Measurements from ENCODE around the gene NRG3. TPM values are rescaled to one million over a fixed set of nuclear protein-coding genes. Genes with fewer than 3 reads are reported as not detected.

NRG3 gene
- total and polyA plus RNA-seq, 2 of the 4 experiments (the other 2 are of a cell fraction) = not detected

DNA sequence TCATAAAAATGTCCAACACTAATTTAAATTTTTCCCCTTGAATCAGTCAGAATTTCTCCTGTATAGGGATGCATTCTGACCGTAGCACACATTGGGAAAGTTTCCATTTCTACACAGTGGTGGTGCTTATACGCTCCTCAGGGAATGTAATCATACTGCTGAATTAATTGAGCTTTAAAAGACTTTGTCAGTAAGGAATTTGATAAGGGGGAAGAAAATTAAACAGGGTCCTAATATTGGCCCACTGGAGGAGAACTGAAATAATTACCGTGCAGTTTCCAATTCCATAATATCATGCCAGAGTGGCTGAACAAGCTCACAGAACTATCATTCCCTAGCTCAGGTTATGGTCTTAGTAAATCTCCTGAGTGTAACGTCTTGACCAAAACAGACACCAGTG lies 1041.9 kb downstream of the NRG3 start:
- H2BK5ac ChIP-seq (ENCODE audit: low read depth, low read length, poor library complexity, severe bottlenecking) = no peak overlapping the region
- intact Hi-C loops (cut with micrococcal nuclease) (no loop called here), dilution Hi-C loops (cut with HindIII; ENCODE audit: low sequenced_read_pairs, unreplicated experiment) (no loop called here), in situ Hi-C loops (cut with MboI; ENCODE audit: low sequenced_read_pairs) (no loop called here)
- no peak overlapping the region for H4K5ac ChIP-seq (ENCODE audit: low read depth, low read length)
- H3K14ac ChIP-seq (replicated peaks; ENCODE audit: low read depth, low read length) = no peak overlapping the region
- no peak overlapping the region for H3K18ac ChIP-seq (ENCODE audit: low read depth, low read length)
- H2BK120ac ChIP-seq (ENCODE audit: low read depth, low read length) = no peak overlapping the region
- no peak overlapping the region for H3K4ac ChIP-seq (ENCODE audit: low read depth, low read length)
- no peak overlapping the region for H3K4me3 ChIP-seq (ENCODE audit: insufficient read depth, low read depth, low read length)
- H3K9me3 ChIP-seq (ENCODE audit: control insufficient read depth, insufficient read depth, low read length) = no peaks in the 10 kb centered on the region
- no peak overlapping the region for H3K23ac ChIP-seq (ENCODE audit: low read depth, low read length)
- TF ChIP-seq RCOR1 (IDR thresholded peaks at IDR 0.05; ENCODE audit: insufficient replicate concordance, low read length) = no peak
- no peak for TF ChIP-seq RFX5 (IDR thresholded peaks at IDR 0.05; ENCODE audit: low read depth, low read length)
- TF ChIP-seq, protein P1, sequence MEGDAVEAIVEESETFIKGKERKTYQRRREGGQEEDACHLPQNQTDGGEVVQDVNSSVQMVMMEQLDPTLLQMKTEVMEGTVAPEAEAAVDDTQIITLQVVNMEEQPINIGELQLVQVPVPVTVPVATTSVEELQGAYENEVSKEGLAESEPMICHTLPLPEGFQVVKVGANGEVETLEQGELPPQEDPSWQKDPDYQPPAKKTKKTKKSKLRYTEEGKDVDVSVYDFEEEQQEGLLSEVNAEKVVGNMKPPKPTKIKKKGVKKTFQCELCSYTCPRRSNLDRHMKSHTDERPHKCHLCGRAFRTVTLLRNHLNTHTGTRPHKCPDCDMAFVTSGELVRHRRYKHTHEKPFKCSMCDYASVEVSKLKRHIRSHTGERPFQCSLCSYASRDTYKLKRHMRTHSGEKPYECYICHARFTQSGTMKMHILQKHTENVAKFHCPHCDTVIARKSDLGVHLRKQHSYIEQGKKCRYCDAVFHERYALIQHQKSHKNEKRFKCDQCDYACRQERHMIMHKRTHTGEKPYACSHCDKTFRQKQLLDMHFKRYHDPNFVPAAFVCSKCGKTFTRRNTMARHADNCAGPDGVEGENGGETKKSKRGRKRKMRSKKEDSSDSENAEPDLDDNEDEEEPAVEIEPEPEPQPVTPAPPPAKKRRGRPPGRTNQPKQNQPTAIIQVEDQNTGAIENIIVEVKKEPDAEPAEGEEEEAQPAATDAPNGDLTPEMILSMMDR (conservative IDR thresholded peaks at IDR 0.05; ENCODE audit: low read depth, low read length) = no peak
- no peak for TF ChIP-seq CHD1 (IDR thresholded peaks at IDR 0.05; ENCODE audit: low read depth, low read length)
- TF ChIP-seq MAFK (IDR thresholded peaks at IDR 0.05; ENCODE audit: low read depth, low read length) = no peak
- no peak for TF ChIP-seq RAD21 (IDR thresholded peaks at IDR 0.05; ENCODE audit: low read length)
- TF ChIP-seq, protein P2, sequence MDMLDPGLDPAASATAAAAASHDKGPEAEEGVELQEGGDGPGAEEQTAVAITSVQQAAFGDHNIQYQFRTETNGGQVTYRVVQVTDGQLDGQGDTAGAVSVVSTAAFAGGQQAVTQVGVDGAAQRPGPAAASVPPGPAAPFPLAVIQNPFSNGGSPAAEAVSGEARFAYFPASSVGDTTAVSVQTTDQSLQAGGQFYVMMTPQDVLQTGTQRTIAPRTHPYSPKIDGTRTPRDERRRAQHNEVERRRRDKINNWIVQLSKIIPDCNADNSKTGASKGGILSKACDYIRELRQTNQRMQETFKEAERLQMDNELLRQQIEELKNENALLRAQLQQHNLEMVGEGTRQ (IDR thresholded peaks at IDR 0.05; ENCODE audit: low read depth, low read length) = no peak
- TF ChIP-seq SMC3 (IDR thresholded peaks at IDR 0.05; ENCODE audit: low read depth, low read length) = no peak
- TF ChIP-seq POLR2A (IDR thresholded peaks at IDR 0.05; ENCODE audit: low read depth, low read length) = no peak
- TF ChIP-seq FOS (IDR thresholded peaks at IDR 0.05; ENCODE audit: low read depth, low read length) = no peak
- TF ChIP-seq, protein P3, sequence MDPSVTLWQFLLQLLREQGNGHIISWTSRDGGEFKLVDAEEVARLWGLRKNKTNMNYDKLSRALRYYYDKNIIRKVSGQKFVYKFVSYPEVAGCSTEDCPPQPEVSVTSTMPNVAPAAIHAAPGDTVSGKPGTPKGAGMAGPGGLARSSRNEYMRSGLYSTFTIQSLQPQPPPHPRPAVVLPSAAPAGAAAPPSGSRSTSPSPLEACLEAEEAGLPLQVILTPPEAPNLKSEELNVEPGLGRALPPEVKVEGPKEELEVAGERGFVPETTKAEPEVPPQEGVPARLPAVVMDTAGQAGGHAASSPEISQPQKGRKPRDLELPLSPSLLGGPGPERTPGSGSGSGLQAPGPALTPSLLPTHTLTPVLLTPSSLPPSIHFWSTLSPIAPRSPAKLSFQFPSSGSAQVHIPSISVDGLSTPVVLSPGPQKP (IDR thresholded peaks at IDR 0.05; ENCODE audit: borderline replicate concordance, low read depth, low read length) = no peak
- no peak for TF ChIP-seq NFE2L2 (IDR thresholded peaks at IDR 0.05; ENCODE audit: low read depth, low read length)
- TF ChIP-seq CEBPB (IDR thresholded peaks at IDR 0.05; ENCODE audit: low read depth, low read length) = no peak
- no peak for TF ChIP-seq MXI1 (IDR thresholded peaks at IDR 0.05; ENCODE audit: borderline replicate concordance, low read depth, low read length)
- TF ChIP-seq MAZ (IDR thresholded peaks at IDR 0.05; ENCODE audit: borderline replicate concordance, low read depth, low read length) = no peak
- no peak for TF ChIP-seq BHLHE40 (IDR thresholded peaks at IDR 0.05; ENCODE audit: low read depth, low read length)
- ATAC-seq (ENCODE audit: low read depth) = no peak
- ChIA-PET POLR2A (ENCODE audit: unreplicated experiment) (no interaction called here), CTCF (no interaction called here)
- H2AFZ ChIP-seq (replicated peaks; ENCODE audit: low read length, poor library complexity) = no peak overlapping the region
- H4K91ac ChIP-seq (ENCODE audit: insufficient read depth, low read depth, low read length) = no peak overlapping the region
- H3K27ac ChIP-seq (ENCODE audit: insufficient read depth, low read length) = no peak overlapping the region
- WGBS, 2 experiments (ENCODE audit: extremely low coverage in 2 of 2, insufficient read length in 1 of 2) = no CpG with 5 or more reads among the region's 4 CpGs
- no peak overlapping the region for H2BK15ac ChIP-seq (ENCODE audit: low read depth, low read length)
- no peaks in the 10 kb centered on the region for H3K9me1 ChIP-seq (ENCODE audit: insufficient read depth, low read length)
- no peak overlapping the region for H2AK9ac ChIP-seq (replicated peaks; ENCODE audit: low read depth, low read length, poor library complexity)
- H4K20me1 ChIP-seq (ENCODE audit: insufficient read depth, low read length) = no peaks in the 10 kb centered on the region
- no TSS peak for BruUV-seq (replicated peaks)
- no peak overlapping the region for H4K8ac ChIP-seq (ENCODE audit: low read depth in 2 of 2, low read length in 2 of 2)
- no peak overlapping the region for H2BK20ac ChIP-seq (ENCODE audit: low read depth, low read length)
- H3K79me1 ChIP-seq (ENCODE audit: low read depth in 1 of 2, low read length in 2 of 2) = no peaks in the 10 kb centered on the region
- H3K36me3 ChIP-seq (ENCODE audit: control insufficient read depth, insufficient read depth, low read length) = no peaks in the 10 kb centered on the region
- no peaks in the 10 kb centered on the region for H3K4me1 ChIP-seq (ENCODE audit: control insufficient read depth, insufficient read depth, low read length)
- H3K27me3 ChIP-seq (ENCODE audit: control insufficient read depth, insufficient read depth, low read length) = no peaks in the 10 kb centered on the region
- no peak overlapping the region for H3K9ac ChIP-seq (ENCODE audit: low read depth, low read length)
- no peak overlapping the region for H3K4me2 ChIP-seq (ENCODE audit: low read depth, low read length)
- no peak overlapping the region for H2AK5ac ChIP-seq (ENCODE audit: low read depth, low read length)
- DNase-seq = no peak
- no peak overlapping the region for H3K56ac ChIP-seq (ENCODE audit: extremely low read depth, insufficient read depth, low read length)

Measured in IMR-90 (cell line).